Fibroblast of the conjunctiva (primary cell): ENCODE data around the gene ELP4.

Source experiments
- DNase-seq: peaks from one replicate; pipeline ENCODE4 v3.0.0-alpha.2; 2010; ENCODE audit warnings: low read depth

ELP4 gene

GRCh38 chr11:31812383-31813381 lies 303.1 kb downstream of the ELP4 start:
- DNase-seq, result no peak

GRCh38 chr11:31813391-31814175 lies 304.0 kb downstream of the ELP4 start:
- no peak for DNase-seq

DNA sequence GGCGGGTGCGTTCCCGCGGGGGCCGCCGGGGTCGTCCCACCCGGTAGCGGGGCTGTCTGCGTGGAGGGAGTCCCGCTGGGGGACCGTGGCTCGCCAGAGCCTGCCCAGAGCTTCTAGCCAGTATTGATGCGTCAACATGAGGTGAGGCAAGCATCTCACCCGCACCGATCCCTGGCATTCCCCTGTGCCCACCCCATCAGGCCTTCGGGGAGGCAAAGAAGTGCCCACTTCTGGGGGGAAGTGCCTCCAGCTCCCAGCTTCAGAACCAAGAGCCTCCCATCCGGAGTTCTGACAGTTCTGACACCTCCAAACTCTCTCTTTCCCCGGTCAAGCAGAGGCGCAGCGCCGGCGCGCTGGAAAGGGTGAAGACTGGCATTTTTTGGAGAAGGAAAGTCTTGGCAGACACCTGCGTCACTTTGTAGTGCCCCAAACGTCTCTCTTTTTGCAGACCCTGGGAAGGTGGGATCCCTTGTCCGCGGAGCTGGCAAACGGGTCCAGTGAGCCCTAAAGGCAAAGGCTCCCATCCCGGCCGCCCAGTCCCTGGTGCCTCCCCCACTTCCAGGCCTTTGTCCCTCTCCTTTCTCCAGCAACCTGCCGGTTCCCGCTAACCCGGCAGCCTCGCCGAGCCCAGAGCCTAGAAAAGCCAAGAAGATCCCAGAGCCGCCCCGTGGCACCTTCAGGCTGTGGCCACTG lies 304.8 kb downstream of the ELP4 start:
- DNase-seq, result no peak

DNA sequence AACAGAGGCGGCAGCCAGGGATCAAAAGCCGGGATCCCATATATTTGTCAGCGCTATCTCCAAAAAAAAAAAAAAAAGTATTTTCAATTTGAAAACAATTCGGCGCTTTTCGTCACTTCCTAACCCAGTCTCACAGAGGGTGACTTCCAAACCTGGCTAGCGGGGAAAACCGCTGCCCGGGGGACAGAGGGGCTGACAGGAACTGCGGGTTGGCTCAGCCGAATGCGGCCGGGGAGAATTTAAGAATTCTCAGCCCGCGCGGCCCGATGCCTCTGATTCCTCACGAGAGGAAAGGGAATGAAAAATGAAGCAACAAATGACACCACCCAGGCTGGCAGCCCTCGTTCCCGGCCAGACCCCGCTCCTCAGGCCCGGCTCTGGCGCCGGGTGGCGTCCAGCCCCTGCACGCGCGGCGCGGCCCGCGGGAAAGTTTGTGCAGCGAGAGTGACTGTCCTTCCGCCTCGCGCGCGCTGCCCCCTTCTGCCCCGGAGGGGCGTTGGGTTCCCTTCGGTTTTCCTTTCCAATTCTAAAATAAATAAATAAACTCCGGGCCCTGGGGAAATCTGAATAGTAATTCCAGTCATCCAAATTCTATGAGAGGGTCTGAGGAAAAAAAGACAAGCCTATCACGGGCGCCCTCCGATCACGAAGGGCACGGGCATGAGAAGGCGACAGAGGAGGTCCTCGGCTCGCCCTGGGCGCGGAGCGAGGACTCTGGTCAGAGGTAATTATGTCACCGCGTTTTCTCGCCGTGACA lies 306.3 kb downstream of the ELP4 start:
- no peak for DNase-seq

GRCh38 chr11:31816468-31817053 lies 307.0 kb downstream of the ELP4 start:
- no peak for DNase-seq

- no peak for DNase-seq
Measured at GRCh38 chr11:31817054-31817620, 307.6 kb downstream of the ELP4 start.

GRCh38 chr11:31817621-31818424 lies 308.3 kb downstream of the ELP4 start:
- DNase-seq, result no peak

GRCh38 chr11:31818425-31818755 lies 308.8 kb downstream of the ELP4 start:
- DNase-seq, result no peak

GRCh38 chr11:31818874-31819331 lies 309.3 kb downstream of the ELP4 start:
- DNase-seq, result no peak

DNA sequence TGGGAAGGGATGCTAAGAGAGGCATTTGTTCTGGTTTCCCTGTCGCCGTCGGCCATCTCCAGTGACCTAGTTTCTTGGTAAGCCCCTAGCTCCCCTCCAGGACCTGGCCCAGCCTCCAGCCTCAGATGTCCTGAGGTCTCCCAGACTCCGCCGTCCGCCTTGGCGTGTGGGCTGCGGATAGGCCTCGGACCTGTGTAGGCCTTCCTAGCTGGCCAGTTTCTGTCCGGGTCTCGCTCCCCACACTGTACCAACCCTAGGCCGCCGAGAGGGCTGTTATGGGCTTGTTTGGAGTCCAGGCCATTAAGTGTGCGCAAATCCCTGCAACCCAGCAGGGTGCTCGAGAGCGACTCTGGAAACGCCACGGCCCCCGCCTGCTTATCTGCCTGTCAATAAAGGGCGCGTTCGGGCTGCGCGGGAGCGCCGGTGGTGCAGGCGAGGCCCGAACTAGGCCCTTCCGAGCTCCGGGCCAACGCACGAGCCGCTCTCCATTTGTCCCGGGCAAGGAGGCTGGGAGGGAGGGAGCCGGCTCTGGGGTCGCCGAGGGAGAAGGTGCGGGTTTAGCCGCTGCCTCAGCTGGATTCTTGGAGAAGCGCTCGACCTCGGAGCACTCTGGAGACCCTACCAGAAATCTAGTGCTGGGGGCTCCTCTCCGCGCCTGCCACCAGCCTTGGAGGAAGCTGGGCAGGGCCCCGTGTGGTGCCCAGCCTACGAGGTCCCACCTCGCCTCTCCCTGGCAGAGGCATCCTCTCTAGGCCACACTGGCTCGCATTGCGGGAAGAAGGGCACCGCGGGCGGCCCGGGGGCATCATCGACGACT lies 310.3 kb downstream of the ELP4 start:
- DNase-seq, result no peak

- DNase-seq, result no peak
Measured at GRCh38 chr11:31820438-31820818, 310.9 kb downstream of the ELP4 start.

DNA sequence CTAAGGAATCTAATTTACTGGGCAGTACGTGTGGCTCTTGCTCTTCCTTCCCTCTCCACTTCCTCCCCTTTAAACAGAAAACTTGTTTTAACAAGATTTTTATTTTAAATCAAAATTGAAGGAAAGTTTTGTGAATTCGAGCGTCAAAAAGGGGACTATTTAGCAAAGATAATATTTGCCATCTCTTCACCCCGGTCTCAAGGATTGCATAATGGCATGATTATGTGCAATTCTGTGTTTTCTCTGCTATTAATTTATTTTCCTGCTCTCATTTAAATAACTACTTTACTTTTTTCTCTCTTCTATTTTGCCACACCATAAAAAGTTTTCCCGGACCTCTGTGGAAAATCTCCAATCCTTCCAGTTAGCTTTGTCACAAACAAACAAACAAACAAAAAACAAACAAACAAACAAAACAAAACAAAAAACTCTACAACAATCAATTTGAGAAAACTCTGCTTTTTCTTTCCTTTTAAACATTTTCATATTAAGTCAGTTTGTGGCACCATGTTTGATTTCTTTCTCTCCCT lies 311.7 kb downstream of the ELP4 start:
- no peak for DNase-seq

DNA sequence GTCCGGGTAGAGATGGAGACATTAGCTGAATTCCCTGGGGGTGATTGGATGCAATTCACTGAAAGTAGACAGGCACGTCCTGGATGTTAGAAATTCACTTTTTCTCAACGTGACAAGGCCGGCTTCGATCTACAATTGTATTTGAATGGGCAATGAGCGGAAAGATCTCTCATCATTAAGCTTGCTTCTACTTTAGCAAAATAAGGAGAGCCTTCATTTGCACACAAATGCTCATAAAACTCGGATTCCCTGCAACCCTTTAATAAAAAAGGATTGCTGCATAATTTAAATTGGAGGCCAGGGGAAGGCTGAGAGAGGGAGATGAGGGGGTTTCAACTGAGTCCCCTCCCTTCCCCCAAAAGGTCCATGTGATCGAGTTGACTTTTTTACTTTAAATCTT lies 312.2 kb downstream of the ELP4 start:
- DNase-seq, result no peak

DNA sequence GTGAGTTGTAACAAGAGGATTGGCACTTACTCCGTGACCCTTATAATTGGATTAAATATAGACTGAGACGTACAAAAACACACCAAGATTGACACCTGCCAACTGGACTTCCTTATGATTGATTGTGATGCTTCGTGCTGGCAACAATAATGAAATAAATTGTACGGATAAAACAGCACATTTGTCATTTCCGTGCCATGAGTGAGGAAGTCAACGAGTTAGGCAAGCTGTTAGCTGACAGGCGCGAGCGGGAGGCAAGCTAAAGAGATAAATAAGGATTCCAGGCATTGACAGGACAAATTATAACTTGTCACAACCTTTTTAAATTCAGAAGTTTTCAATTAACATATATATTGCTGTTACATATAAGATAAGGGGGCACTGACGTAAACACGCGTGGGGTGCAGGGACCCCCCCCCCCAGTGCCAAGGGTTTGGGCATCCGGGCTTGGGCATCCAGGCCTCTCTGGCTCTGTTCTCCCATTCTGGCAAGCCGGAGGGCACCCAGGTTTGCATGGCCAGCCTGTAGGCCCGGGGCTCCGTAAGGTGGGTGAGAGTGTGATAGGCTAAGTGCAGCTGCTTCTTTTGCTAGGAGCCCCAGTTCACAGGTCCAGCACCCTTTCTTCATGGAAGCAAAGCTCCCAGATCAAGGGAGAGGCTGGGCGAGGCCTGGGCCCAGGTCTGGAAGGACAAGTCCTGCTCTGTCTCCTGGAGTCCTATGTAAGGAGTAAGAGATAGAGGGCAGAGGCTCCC lies 312.8 kb downstream of the ELP4 start:
- no peak for DNase-seq

GRCh38 chr11:31822927-31823643 lies 313.5 kb downstream of the ELP4 start:
- no peak for DNase-seq

DNA sequence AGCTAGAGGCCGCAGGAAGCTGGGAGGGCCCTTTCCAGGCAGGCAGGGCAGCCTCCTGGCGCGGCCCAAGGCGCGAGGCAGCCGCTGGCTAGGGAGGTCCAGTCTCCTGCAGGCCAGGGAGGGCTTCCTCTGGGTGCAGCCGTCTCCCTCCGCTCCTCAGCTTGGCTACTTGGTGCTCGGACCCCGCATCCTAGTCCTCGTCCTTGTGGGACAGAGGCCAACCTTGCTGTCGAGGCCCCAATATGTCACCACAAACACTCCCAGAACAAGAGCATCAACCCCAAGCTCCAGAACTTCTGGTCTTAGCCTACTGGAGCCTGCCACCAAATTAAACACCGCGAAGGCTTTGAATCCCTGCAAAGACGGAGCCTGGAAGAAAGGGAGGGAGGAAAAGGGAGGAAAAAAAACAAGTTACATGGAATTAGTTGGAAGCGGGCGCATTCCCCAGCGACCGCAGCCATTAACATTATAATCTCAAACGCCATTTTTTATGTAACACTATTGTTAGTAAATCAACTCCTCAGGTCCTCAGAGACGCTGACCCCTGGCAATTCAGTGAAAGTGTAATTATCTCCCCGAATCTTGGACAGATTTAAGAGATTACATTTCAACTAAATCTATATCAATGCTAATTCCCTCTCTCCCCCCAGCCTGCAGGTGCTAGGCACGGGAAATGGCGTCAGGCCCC lies 314.2 kb downstream of the ELP4 start:
- DNase-seq, result no peak

- DNase-seq, result no peak
Measured at GRCh38 chr11:31824332-31824878, 314.8 kb downstream of the ELP4 start.
